PC-3 (cell line): ENCODE data around the gene NPNT.

Experiments used
- CTCF ChIP-seq: fragments of 300-600 bp; sonication (generic); conservative IDR thresholded peaks from 2 replicates; pipeline ENCODE4 v1.5.1; 2017; ENCODE audit warnings: antibody characterized with exemption, low read depth, mild to moderate bottlenecking, low read length
- EZH2 ChIP-seq: fragments of 300-600 bp; sonication (generic); IDR thresholded peaks from one replicate; pipeline ENCODE4 v1.6.1; 2017; ENCODE audit warnings: antibody characterized with exemption, mild to moderate bottlenecking, low read length; ENCODE audit not compliant: unreplicated experiment

- no peak for TF ChIP-seq CTCF
- TF ChIP-seq EZH2: no peak
These were observed 1.2 kb downstream of the NPNT start for GRCh38 chr4:105896461-105896942.
